HepG2 (cell line): ENCODE measurements around the gene ADGRG1.

Source experiments
- CC2D1A ChIP-seq: sonication (generic); formaldehyde crosslinking; IDR thresholded peaks from 2 replicates; pipeline ENCODE4 v1.8.1; 2023; ENCODE audit warnings: mild to moderate bottlenecking, missing genetic modification reagents
- CEBPB ChIP-seq: IDR thresholded peaks from 2 replicates; pipeline ENCODE4 v1.6.1; 2011; ENCODE audit warnings: low read depth, low read length, improper control_type of control experiment, borderline replicate concordance
- CTCF ChIP-seq: sonication (generic); formaldehyde crosslinking; IDR thresholded peaks from 2 replicates; pipeline ENCODE4 v1.5.0; 2020; ENCODE audit warnings: mild to moderate bottlenecking, missing genetic modification reagents, moderate library complexity
- KLF9 ChIP-seq: IDR thresholded peaks from 2 replicates; pipeline ENCODE4 v1.6.1; 2016; ENCODE audit warnings: low read depth
- MAFK ChIP-seq, 2 experiments: IDR thresholded peaks in 1 of 2; conservative IDR thresholded peaks in 1 of 2; 2 replicates each; pipeline ENCODE4 v1.6.1; 2011; ENCODE audit warnings: improper control_type of control experiment in 2 of 2, low read length in 2 of 2
- MTA3 ChIP-seq: sonication (generic); formaldehyde crosslinking; IDR thresholded peaks from 2 replicates; pipeline ENCODE4 v1.4.0; 2020; ENCODE audit warnings: missing genetic modification reagents
- NCOA2 ChIP-seq: sonication (generic); formaldehyde crosslinking; IDR thresholded peaks from 2 replicates; pipeline ENCODE4 v1.8.0; 2022; ENCODE audit warnings: inconsistent platforms
- PATZ1 ChIP-seq: sonication (generic); formaldehyde crosslinking; IDR thresholded peaks from 2 replicates; pipeline ENCODE4 v1.4.0; 2020; ENCODE audit warnings: missing genetic modification reagents
- POLR2AphosphoS5 ChIP-seq: IDR thresholded peaks from 2 replicates; pipeline ENCODE4 v1.6.1; 2012; ENCODE audit warnings: low read depth, low read length
- REST ChIP-seq, 2 experiments: IDR thresholded peaks; 2 replicates each; pipeline ENCODE4 v1.6.1; 2011 to 2012; ENCODE audit warnings: low read length in 2 of 2, borderline replicate concordance in 1 of 2, low read depth in 1 of 2, mild to moderate bottlenecking in 1 of 2, moderate library complexity in 1 of 2
- TAF1 ChIP-seq: sonication (generic); formaldehyde crosslinking; IDR thresholded peaks from 2 replicates; pipeline ENCODE4 v1.4.0; 2020; ENCODE audit warnings: missing genetic modification reagents
- ZNF207 ChIP-seq: fragments of 450-650 bp; IDR thresholded peaks from 2 replicates; pipeline ENCODE4 v1.6.1; 2016; ENCODE audit warnings: antibody characterized with exemption, borderline replicate concordance

GRCh38 chr16:57630931-57631845 is 2.8 kb downstream of the ADGRG1 start:
- no peak for TF ChIP-seq PATZ1 (CRISPR knock-in tag)
- TF ChIP-seq MAFK (conservative IDR thresholded peaks at IDR 0.05 in 1 of 2, IDR thresholded peaks at IDR 0.05 in 1 of 2; ENCODE audit: low read length in 2 of 2): no peak
- TF ChIP-seq KLF9: no peak
- TF ChIP-seq NCOA2 (CRISPR knock-in tag): no peak
- no peak for TF ChIP-seq ZNF207
- TF ChIP-seq CTCF: no peak
- TF ChIP-seq POLR2AphosphoS5: no peak
- TF ChIP-seq CEBPB: no peak
- no peak for TF ChIP-seq REST (IDR thresholded peaks at IDR 0.05; ENCODE audit: borderline replicate concordance in 1 of 2, low read depth in 1 of 2, low read length in 2 of 2)
- no peak for TF ChIP-seq MTA3 (CRISPR knock-in tag)
- TF ChIP-seq TAF1 (CRISPR knock-in tag): no peak
- no peak for TF ChIP-seq CC2D1A
